ENCODE results near the gene TMCO5A.
A peak's percentile ranks its signal among the peaks of the same experiment; 100 is the strongest.

The TMCO5A gene

DNA sequence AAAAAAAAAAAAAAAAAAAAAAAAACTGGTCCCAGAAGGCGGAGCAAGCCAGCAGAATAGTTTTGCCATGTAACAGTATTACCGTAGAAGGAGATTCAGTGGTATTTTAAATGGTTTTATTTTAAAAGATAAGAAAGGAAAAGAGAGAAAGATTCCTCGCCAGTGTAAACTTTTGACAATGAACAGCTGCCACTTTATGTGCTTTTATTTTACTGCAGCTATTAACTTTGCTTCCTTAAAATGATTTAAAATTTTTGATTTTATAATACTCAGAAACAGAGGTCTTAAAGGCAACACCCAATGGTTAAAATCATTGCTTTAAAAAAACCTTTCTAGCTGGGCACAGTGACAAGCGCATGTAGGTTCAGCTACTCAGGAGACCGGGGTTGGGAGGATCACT is 46.8 kb downstream of the TMCO5A start:
- peaks cover 2% of the 10 kb centered on the region; the same call in 1 of the 2 replicates for H3K27me3 ChIP-seq (ENCODE audit: low read depth, low read length)
- H3K27ac ChIP-seq (ENCODE audit: low read length), result no peak overlapping the region
- H3K36me3 ChIP-seq (replicated peaks; ENCODE audit: low read depth, low read length), result no peaks in the 10 kb centered on the region
- no peaks in the 10 kb centered on the region for H4K20me1 ChIP-seq (ENCODE audit: insufficient read depth, low read length)
- no peaks in the 10 kb centered on the region for H3K79me2 ChIP-seq (ENCODE audit: low read length)
- no peak overlapping the region for H3K4me2 ChIP-seq (ENCODE audit: low read length)
- TF ChIP-seq, protein P1, sequence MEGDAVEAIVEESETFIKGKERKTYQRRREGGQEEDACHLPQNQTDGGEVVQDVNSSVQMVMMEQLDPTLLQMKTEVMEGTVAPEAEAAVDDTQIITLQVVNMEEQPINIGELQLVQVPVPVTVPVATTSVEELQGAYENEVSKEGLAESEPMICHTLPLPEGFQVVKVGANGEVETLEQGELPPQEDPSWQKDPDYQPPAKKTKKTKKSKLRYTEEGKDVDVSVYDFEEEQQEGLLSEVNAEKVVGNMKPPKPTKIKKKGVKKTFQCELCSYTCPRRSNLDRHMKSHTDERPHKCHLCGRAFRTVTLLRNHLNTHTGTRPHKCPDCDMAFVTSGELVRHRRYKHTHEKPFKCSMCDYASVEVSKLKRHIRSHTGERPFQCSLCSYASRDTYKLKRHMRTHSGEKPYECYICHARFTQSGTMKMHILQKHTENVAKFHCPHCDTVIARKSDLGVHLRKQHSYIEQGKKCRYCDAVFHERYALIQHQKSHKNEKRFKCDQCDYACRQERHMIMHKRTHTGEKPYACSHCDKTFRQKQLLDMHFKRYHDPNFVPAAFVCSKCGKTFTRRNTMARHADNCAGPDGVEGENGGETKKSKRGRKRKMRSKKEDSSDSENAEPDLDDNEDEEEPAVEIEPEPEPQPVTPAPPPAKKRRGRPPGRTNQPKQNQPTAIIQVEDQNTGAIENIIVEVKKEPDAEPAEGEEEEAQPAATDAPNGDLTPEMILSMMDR (IDR thresholded peaks at IDR 0.05; ENCODE audit: low read depth, low read length), result no peak
- TF ChIP-seq EZH2phosphoT487 (IDR thresholded peaks at IDR 0.05; ENCODE audit: low read depth), result no peak
- H2AFZ ChIP-seq (ENCODE audit: low read depth, low read length), result no peak overlapping the region
- H3K9me3 ChIP-seq (ENCODE audit: insufficient read depth, low read length), result no peaks in the 10 kb centered on the region
- H3K4me1 ChIP-seq (ENCODE audit: low read length), result no peaks in the 10 kb centered on the region
- H3K4me3 ChIP-seq (ENCODE audit: low read length), result no peak overlapping the region
- no peak overlapping the region for H3K9ac ChIP-seq (ENCODE audit: low read length)

DNA sequence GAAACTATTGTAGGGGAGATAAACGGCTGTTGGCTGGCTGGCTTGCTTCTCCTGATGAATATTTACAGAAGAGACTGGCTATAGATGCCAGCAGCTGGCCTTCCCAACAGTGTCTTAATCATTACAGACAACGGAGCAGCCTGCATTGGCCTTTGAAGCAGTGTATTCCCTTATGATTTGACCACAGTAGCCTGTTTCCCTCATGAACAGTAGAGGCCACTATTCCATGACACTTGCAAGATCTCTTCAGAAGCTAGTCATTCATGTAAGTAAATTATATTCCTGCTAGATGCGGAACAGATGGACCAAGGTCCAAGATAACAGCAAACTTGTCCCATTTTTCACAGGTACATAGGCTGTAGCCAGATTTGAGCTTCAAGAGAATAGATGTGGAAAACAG is 47.3 kb downstream of the TMCO5A start:
- Histone ChIP-seq H3K27me3 (ENCODE audit: low read depth, low read length) (peaks cover 2% of the 10 kb centered on the region; the same call in 1 of the 2 replicates), H2AFZ (ENCODE audit: low read depth, low read length) (no peak overlapping the region), H3K4me3 (ENCODE audit: low read length) (no peak overlapping the region), H3K36me3 (replicated peaks; ENCODE audit: low read depth, low read length) (no peaks in the 10 kb centered on the region), H3K9me3 (ENCODE audit: insufficient read depth, low read length) (no peaks in the 10 kb centered on the region), H3K9ac (ENCODE audit: low read length) (no peak overlapping the region), H4K20me1 (ENCODE audit: insufficient read depth, low read length) (no peaks in the 10 kb centered on the region), H3K79me2 (ENCODE audit: low read length) (no peaks in the 10 kb centered on the region), H3K27ac (ENCODE audit: low read length) (no peak overlapping the region), H3K4me2 (ENCODE audit: low read length) (no peak overlapping the region), H3K4me1 (ENCODE audit: low read length) (no peaks in the 10 kb centered on the region)
- TF ChIP-seq, protein P1 (IDR thresholded peaks at IDR 0.05; ENCODE audit: low read depth, low read length), result peak; percentile 48
- no peak for TF ChIP-seq EZH2phosphoT487 (IDR thresholded peaks at IDR 0.05; ENCODE audit: low read depth)

DNA sequence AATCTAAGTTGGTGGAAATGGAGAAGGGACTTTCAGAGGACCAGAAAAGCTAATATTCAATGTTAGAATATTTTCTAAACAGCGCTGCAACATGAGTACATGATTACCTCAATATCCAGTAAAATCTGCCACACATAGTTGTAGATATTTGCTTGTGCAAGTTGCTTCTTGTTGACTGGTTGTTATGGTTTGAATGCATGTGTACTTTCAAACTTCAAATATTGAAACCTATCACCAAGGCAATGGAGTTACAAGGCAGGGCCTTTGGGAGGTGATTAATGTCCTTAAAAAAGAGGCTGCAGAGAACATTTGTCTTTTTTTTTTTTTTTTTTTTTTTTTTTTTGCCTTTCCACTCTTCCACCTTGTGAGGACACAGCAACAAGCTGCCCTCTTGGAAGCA is 49.9 kb downstream of the TMCO5A start:
- H3K79me2 ChIP-seq (ENCODE audit: low read length), result no peaks in the 10 kb centered on the region
- no peaks in the 10 kb centered on the region for H3K36me3 ChIP-seq (replicated peaks; ENCODE audit: low read depth, low read length)
- H3K27ac ChIP-seq (ENCODE audit: low read length), result no peak overlapping the region
- TF ChIP-seq, protein P1 (IDR thresholded peaks at IDR 0.05; ENCODE audit: low read depth, low read length), result no peak
- no peak for TF ChIP-seq EZH2phosphoT487 (IDR thresholded peaks at IDR 0.05; ENCODE audit: low read depth)
- peaks cover 2% of the 10 kb centered on the region; the same call in 1 of the 2 replicates for H3K27me3 ChIP-seq (ENCODE audit: low read depth, low read length)
- H3K4me2 ChIP-seq (ENCODE audit: low read length), result no peak overlapping the region
- H3K9ac ChIP-seq (ENCODE audit: low read length), result no peak overlapping the region
- H3K9me3 ChIP-seq (ENCODE audit: insufficient read depth, low read length), result 0 out of 2 replicates have a peak, but pooled peaks cover 7% of the 10 kb centered on the region
- no peak overlapping the region for H3K4me3 ChIP-seq (ENCODE audit: low read length)
- no peak overlapping the region for H2AFZ ChIP-seq (ENCODE audit: low read depth, low read length)
- no peaks in the 10 kb centered on the region for H3K4me1 ChIP-seq (ENCODE audit: low read length)
- no peaks in the 10 kb centered on the region for H4K20me1 ChIP-seq (ENCODE audit: insufficient read depth, low read length)

DNA sequence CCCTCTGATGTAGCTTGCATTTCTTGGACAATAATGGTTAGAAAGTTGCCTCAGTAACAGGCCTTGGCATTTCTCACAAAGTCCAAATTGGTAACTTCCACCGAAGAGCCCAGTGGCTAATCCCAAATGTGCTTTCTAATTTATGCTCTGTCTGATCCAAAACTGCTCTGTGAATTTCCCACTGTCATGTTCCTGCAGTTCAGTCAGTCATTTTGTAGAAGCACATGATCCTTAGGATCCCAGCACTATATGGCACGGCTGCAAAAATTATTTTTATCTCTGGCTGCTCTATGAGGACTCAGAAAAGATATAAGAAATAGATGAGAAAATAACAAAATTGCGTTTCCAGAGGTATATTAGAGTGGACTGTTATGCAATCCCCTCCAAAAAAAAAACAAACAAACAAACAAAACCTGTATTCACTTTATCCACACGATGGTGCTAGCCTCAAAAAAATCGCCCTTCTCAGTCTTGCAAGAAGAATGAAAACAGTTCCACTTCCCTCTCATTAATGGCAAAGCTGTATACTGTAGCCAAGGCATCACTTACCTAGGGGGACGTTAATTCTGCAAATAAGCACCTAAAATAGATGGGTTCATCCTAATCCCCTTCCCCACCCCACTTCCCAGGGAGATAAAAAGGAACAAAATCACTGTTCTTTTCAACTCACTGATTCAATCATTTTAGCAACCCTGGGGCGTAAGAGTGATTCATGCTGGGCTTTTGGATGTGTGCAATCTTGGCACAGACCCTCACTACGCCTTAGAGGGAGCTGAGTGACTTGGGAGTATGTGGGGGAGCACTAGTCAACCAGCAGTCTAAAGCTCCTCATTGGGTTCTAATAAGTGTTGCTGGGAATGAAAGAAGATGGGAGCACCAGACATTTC is 61.3 kb downstream of the TMCO5A start:
- H3K27ac ChIP-seq (ENCODE audit: low read length), result no peak overlapping the region
- no peak overlapping the region for H2AFZ ChIP-seq (ENCODE audit: low read depth, low read length)
- no peak overlapping the region for H3K9ac ChIP-seq (ENCODE audit: low read length)

More for the DNA sequence above, 61.3 kb downstream of the TMCO5A start:
- Histone ChIP-seq H3K79me2 (ENCODE audit: low read length) (no peaks in the 10 kb centered on the region), H3K4me2 (ENCODE audit: low read length) (peak overlapping the region; percentile 21), H3K4me3 (ENCODE audit: low read length) (no peak overlapping the region), H3K4me1 (ENCODE audit: low read length) (peaks cover 6% of the 10 kb centered on the region), H3K9me3 (ENCODE audit: insufficient read depth, low read length) (no peaks in the 10 kb centered on the region), H4K20me1 (ENCODE audit: insufficient read depth, low read length) (no peaks in the 10 kb centered on the region), H3K27me3 (ENCODE audit: low read depth, low read length) (no peaks in the 10 kb centered on the region), H3K36me3 (replicated peaks; ENCODE audit: low read depth, low read length) (no peaks in the 10 kb centered on the region)
- TF ChIP-seq, protein P1 (IDR thresholded peaks at IDR 0.05; ENCODE audit: low read depth, low read length), result peak; percentile 89
- no peak for TF ChIP-seq EZH2phosphoT487 (IDR thresholded peaks at IDR 0.05; ENCODE audit: low read depth)
